ENCODE results near the gene DLG4. TPM values are rescaled to one million over a fixed set of nuclear protein-coding genes. Genes with fewer than 3 reads are reported as not detected.
"Not testable (repeated sequence)": the region's sequence is repeated elsewhere in the genome, so short reads cannot be mapped to it uniquely, and the experiment has no call there.

Gene DLG4
- polyA plus RNA-seq, 3 donors, result 32.1 to 39.7 (median 35.3) TPM

DNA sequence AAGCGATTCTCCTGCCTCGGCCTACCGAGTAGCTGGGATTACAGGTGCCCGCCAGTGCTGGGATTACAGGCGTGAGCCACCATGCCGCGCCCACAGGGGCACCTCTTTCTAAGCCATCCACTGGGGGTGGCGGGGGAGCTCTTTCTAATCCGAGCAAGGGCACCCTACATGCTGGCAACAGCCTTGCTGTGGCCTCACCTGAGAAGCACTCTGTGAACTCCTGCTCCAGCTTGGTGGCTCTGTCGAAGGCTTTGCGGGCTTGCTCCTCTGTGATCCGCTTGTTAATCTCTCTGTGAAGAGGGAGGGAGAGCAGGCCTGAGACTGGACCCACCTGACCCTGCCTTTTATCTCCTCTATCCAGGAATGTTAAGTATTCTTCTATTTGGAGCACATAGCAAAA is 28.6 kb downstream of the DLG4 start:
- no peak for DNase-seq

- DNase-seq, result no peak
These were observed 29.2 kb downstream of the DLG4 start for GRCh38 chr17:7190276-7190917.

DNA sequence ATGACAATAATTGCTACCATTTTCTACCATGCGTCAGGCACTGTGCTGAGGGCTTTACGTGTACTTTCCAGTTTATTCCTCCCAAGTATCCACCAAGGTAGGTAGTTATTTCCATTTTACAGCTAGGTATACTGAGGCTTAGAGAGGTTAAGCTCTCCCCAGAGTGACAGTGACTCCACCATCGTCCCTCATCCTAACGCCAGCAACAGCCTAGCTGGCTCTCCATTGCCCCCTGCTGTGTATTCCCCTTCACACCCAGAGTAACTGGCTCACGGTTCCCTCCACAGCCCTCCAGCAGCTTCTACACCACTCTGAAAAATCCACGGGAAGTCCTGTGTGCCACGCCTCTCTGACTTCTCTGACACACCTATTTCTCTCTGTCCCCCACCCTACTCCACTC is 33.4 kb downstream of the DLG4 start:
- no peak for DNase-seq

DNA sequence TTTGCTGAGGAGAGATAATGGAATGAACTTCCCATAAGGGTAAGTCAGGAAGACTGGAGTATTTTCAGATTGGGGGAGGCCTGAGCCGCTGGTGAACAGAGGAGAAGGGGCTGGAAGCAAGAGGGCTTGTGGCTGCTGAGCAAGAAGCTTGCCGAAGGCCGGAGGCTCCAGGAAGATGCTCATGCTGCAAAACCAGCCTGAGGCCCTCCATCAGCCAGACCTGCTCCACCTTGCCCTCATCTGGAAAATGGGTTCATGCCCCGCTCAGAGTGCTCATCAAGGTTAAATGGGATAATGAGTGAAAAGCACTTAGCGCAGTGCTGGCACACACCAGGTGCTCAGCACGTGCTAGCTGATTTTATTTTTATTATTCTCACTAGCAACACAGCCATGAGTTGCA is 35.0 kb downstream of the DLG4 start:
- DNase-seq, result no peak

- DNase-seq, result peak; percentile 73
These were observed 35.5 kb downstream of the DLG4 start for GRCh38 chr17:7184091-7184488.

GRCh38 chr17:7183433-7184090 is 36.1 kb downstream of the DLG4 start:
- no peak for DNase-seq

DNA sequence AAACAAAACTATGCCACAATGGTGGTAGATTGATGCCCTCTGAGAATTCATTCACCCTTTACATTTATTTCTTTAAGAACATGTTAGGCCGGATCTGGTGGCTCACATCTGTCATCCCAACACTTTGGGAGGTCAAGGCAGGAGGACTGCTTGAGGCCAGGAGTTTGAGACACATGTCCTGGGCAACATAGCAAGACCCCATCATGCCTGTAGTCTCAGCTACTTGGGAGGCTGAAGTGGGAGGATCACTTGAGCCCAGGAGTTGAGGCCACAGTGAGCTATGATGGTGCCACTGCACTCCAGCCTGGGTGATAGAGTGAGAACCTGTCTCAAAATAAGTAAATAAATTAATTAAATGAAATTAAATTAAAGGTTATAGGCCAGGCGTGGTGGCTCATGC is 37.5 kb downstream of the DLG4 start:
- not testable (repeated sequence) for DNase-seq

DNA sequence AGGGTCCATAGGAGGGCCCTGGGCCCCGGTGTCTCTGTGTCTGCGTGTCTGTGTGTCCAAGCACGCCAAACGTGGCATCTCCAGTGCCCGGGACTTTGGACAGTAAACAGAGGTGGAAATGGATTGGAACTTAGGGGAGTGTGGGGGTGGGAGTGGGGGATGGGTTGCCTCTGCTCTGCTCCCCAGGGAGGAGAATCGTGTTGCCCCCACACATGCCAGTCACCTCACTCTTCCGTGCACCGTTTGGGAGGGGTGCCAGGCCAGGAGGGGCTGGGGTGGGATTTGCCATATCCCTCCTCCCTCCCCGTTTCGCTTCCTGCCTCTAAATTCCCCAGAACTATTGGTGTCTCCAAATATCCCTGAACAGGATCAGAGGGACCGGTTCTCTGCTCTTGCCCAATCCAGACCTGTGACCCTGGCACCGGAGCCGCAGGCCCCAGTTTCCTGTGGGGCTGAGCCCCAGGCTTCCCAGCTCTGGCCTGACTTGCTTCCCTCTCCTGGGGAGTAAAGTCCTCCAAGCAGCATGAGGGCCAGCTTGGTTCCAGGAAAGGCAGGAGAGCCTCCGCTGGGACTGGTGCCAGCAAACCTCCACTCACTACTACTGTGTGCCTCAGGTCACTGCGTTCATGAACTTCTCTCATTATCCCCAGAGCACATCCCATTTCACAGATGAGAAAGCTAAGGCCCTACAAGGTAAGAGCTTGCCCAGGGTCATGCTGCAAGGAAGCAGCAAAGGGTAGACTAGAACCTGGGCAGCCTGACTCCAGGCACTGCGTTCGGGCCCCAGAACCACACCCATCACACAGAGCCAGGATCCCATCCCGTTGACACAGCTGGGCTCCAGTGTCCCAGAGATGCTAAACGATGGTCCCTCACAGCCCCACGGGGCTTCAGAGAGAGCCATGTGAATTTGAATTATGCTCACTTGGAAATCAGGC is 40.0 kb downstream of the DLG4 start, which contains the start of gene ASGR1:
Gene ASGR1 (minus strand): TSS at position 54 of the 938 bp plus-strand sequence. CDS start 807 bp downstream, outside the sequence.
- DNase-seq, result no peak

DNA sequence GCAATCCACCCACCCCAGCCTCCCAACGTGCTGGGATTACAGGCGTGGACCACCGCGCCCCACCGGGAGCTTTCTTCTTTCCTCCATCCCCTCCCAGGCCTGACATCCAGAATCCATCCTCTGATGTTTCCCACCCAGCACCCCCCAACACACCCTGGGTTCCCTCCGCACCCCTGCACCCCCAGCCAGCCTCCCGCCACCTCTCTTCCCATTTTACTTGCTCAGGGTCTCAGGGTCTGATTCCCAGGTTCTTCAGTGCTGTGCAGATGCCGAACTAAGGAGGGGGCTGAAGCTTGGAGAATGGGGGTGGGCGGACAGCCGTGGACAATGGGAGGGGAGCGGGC is 40.7 kb downstream of the DLG4 start:
- DNase-seq, result no peak

DNA sequence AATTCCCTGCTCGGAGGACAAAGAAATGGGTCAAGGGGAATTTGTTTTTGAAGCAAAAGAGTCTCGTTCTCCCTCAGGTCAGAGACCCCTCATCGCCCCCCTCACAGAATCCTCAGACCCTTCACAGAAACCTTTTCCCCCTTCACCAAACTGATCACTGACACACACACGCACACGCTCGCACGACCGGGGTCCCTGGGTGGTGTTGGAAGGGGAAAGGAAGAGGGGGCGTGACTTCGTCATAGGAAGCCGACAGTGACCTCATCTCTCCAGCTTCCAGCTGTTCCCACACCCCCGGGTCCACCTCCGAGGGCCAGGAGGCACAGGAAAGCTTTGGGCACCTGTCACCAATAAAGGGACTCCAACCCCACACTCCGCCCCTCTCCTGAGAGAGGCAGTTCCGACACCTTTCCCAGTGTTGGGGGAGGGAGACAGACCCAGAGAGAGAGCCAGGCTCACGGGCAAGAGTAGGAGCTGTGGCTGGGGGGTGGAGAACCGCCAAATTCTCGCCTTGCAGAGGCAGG is 41.6 kb downstream of the DLG4 start:
- peak; percentile 61 for DNase-seq

DNA sequence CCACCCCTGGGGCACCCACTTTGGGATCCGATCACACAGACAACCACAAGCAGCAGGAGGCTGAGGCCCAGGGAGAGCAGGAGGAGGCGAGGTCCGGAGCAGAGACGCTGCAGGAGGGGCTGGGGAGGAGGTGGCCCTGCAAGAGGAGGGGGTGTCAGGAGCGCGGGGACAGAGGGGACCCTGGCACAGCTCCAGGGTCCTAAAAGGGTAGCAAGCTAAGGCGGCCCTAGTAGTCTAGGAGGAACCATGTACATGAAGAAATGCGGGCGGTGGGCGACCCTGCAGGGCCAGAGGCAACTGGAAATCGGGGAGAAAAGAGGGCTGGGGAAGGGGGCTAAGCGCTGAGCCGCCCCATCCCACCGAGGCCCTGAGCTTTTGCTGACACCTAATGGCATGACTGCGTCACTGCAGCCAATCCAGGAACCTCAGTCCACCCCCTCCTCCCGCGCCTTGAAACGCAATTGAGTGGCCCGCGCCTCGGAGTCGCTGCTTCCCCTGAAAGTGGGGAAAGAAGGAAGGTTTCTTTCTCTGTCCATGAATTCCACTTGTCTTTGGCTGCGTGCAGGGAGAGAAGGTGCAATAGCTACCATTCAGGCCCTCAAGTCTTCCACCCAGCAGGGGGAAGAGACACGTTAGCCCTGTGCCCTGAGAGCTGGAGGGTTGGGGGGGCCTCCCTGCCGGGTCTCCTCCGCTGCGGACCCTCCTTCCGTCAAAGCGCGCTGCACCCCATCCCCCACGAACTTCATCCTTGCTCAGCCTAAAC is 42.3 kb downstream of the DLG4 start:
- peak; percentile 86 for DNase-seq

- no peak for DNase-seq
These were observed 42.8 kb downstream of the DLG4 start for GRCh38 chr17:7176841-7177190.

DNA sequence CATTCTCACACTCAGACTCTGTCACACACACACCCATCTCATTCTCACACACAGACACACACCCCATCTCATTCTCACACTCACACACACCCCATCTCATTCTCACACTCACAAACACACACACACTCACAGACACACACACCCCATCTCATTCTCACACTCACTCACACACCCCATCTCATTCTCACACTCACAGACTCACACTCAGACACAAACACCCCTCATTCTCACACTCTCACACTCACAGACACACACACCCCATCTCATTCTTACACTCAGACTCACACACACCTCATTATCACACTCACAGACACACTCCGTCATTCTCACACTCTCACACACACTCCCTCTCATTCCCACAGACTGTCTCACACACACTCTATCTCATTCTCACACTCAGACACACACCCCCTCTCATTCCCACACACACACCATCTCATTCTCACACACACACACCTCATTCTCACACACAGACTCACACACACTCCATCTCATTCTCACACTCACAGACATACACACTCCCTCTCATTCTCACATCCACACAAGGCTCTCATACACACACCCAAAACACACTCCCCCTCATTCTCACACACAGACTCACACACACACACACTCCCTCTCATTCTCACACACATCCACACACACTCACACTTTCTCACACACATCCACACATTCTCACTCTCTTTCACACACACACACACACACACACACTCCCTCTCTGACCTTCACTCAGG is 43.4 kb downstream of the DLG4 start:
- DNase-seq, result no peak

DNA sequence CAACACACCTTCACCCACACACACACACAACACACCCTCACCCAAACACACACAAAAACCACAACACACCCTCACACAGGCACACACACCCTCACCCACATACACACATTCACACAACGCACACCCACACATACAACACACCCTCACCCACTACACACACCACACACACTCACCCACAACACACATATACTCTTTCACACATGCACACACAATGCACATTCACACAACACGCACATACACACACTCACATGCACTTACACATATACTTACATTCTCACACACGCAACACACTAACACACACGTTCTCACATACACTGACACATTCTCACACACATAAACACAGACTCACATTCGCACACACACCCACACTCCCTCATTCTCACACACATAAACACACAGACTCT is 44.3 kb downstream of the DLG4 start:
- no peak for DNase-seq

DNA sequence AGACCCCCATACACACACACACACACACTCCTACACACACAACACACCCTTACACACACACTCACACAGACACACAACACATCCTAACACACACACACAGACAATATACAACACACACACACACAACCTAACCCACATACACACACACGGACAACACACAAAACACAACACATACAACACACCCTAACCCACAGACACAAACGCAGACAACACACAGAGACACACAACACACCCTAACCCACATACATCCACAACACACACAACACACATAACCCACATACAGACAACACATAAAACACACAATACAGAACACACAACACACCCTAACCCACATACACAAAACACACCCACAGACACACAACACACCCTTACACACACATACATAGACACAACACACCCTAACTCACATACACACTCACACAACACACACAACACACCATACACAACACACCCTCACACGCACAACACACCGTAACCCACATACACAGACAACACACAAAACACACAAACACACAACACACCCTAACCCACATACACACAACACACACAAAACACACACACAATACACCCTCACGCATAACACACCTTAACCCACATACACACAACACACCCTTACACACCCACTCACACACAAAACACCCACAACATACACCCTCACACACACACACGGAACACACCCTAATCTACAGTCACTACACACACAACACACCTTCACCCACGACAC is 44.9 kb downstream of the DLG4 start:
- DNase-seq, result no peak

DNA sequence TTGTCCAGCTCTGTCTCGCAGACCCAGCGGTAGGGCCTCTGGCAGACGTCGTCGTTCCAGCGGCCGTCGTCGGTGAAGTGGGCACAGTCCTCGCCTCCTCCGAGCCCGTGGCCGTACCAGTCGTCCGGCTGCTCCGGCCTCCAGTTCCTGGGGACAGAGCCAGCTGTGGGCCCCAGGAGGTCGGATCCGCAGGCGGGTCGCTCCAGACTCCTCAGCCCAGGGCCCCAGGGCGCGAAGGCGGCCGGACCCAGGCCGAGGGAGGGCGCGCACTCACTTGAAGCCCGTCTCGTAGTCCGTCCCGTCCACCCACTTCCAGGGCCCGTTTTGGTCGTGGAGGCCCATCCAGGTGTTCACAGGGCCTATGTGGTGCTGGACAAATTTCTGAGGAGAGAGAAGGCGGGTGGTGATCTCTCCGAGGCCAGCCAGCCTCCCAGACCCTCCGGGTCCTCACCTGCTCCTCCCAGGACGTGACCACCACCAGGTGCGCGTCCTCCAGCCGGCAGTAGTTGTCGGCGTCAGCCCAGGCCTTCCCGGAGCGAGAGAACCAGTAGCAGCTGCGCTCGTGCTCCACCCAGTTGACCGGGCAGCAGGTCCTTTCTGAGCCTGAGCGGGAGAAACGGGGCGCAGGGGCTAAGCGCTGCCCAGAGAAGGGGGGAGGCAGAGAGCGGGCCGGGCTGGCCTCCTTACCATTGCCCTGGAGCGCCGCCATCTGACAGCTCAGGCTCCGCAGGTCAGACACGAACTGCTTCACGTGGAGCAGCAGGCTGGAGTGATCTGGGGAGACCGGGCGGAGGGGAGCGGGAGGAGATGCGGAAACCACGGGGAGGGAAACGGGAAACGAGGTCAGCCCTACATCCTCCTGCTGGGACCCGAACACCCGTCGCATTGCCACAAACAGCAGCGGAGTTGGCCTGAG is 45.7 kb downstream of the DLG4 start:
- peak; percentile 64 for DNase-seq

GRCh38 chr17:7172522-7173191 is 47.0 kb downstream of the DLG4 start:
- not testable (repeated sequence) for DNase-seq

- DNase-seq, result not testable (repeated sequence)
These were observed 50.1 kb downstream of the DLG4 start for GRCh38 chr17:7169565-7169908.
